Frontal cortex (tissue), 4 donors: ENCODE results near the gene P3H2. TPM values are rescaled to one million over a fixed set of nuclear protein-coding genes. Genes with fewer than 3 reads are reported as not detected.
"Not testable (repeated sequence)": the region's sequence is repeated elsewhere in the genome, so short reads cannot be mapped to it uniquely, and the experiment has no call there.

ENCODE experiments used
- DNase-seq, 2 donors: peaks; one replicate each; pipeline ENCODE4 v3.0.0; 2012; ENCODE audit warnings: low spot score in 2 of 2
- FAIRE-seq: peaks from 2 replicates; lab custom pipeline; 2012; peaks lifted over from hg19 to GRCh38; lab: Jason Lieb, UNC
- total RNA-seq: library from RNA; depleted of rRNA; stranded (reverse); fragments of >200 nt; gene quantifications from one replicate; pipeline ENCODE4 v1.2.3, GENCODE V29; 2014
- donor health status: control.
- donor health status: control.
- donor health status: control.

The P3H2 gene, protein sequence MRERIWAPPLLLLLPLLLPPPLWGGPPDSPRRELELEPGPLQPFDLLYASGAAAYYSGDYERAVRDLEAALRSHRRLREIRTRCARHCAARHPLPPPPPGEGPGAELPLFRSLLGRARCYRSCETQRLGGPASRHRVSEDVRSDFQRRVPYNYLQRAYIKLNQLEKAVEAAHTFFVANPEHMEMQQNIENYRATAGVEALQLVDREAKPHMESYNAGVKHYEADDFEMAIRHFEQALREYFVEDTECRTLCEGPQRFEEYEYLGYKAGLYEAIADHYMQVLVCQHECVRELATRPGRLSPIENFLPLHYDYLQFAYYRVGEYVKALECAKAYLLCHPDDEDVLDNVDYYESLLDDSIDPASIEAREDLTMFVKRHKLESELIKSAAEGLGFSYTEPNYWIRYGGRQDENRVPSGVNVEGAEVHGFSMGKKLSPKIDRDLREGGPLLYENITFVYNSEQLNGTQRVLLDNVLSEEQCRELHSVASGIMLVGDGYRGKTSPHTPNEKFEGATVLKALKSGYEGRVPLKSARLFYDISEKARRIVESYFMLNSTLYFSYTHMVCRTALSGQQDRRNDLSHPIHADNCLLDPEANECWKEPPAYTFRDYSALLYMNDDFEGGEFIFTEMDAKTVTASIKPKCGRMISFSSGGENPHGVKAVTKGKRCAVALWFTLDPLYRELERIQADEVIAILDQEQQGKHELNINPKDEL
- total RNA-seq: 2.4 TPM

DNA sequence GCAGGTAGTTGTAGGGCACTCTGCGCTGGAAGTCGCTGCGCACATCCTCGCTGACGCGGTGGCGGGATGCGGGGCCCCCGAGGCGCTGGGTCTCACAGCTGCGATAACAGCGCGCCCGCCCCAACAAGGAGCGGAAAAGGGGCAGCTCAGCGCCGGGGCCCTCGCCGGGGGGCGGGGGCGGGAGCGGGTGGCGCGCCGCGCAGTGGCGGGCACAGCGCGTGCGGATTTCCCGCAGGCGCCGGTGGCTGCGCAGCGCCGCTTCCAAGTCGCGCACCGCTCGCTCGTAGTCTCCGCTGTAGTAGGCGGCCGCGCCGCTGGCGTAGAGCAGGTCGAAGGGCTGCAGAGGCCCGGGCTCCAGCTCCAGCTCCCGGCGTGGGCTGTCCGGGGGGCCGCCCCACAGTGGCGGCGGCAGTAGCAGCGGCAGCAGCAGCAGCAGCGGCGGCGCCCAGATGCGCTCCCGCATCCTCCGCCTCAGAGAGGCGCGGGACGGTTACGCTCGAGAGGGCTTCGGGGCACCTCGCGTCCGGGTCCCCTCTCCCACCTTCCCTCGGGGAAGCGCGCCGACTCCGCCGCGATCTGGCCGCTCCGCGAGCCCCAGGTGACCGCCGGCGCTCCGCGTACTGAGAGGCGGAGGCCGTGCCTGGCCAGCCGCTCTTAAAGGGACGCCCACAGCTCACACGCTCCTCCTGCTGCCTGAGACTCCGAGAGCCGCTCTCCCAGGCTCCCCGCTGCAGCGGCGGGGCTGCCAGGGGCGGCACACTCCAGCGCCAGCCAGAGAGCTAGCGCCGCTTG lies at the start of gene P3H2:
Gene P3H2 (minus strand): TSS at position 629 of the 792 bp plus-strand sequence. CDS start 166 bp downstream, at position 463.
- FAIRE-seq (no peak), DNase-seq (peak; percentile 71 to 73)

DNA sequence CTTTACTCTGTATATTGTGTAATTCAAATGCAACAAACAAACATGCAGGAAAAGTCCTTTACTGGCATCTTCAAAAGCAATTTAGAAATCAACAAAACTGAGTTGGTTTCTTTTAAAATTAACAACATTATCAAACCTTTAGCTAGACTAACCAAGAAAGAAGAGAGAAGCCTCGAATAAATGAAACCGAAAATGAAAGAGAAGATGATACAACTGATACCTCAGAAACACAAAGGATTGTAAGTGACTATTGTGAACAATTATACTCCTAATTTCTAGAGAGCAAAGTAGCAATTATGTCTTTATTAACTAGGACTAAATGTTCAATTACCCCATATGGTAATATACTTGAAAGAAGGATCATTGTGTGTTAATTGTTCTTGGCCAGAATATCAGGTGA lies 49.2 kb upstream of the P3H2 start:
- DNase-seq (no peak), FAIRE-seq (no peak)

DNA sequence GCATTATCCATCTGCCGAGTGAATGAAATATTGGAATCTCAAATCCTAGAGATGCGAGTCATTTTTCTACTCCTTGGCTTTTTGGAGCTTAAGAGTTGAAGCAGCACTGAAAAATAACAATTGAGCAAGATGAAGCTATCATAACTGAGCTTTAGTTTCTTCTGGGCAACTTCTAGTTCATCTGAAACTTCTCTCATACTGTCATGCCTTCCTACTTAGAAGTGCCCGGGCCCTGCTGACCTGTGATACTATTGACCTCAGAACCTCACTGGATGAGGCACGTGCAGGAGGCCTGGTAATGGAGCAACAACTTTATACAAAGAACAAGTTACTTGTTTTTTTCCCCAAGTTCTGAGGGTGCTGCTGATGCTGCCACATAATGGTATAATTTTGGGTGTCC lies 48.5 kb upstream of the P3H2 start:
- FAIRE-seq (no peak), DNase-seq (no peak)

DNA sequence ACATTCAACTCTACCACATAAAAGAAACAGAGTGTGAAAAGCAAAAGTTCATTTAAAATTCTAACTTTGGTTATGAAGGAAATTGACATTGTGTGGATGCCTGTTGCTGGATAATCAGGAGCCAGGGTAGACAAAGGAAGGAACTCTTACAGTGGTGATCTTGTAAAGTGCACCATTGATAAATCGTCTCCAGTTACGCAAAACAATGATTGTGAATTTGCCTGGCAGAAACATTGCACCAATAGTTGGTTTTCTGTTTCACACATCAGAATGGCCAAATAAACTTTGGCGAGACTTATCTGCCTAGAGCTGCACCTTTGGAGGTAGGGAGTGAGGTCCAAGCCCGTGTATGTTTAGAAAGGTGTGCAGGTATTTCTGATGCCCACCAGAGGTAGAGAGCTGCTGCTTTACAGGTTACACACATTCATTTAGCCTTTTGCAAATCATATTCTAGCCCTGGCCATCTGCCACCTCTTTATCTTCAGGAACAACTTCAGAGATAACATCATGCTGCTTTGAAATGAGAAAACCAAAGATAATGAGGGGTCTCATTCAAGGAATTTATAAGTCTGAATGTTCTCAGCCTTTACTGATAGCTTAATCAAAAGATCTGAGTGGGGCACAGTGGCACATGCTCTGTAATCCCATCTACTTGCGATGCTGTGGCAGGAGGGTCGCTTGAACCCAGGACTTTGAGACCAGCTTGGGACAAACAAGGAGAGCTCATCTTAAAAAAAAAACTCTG lies 47.4 kb upstream of the P3H2 start:
- DNase-seq: no peak
- no peak for FAIRE-seq

DNA sequence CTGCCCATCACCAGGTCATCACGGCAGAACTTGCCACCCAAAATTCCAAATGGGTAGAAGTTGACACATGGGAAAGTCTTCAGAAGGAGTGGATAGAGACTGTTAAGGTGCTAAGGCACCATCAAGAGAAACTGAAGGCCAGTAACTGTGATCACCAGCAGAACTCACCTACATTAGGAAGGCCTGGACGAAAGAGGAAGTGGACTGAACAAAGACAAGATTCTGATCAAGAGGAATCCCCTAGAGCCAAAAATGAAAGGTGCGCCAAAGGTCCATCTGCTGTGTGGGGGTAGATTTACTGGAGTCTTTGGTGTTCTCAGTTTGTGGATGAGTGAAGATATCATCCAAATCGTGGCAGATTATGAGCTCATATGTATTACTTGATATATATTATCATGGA lies 46.3 kb upstream of the P3H2 start:
- FAIRE-seq: no peak

DNA sequence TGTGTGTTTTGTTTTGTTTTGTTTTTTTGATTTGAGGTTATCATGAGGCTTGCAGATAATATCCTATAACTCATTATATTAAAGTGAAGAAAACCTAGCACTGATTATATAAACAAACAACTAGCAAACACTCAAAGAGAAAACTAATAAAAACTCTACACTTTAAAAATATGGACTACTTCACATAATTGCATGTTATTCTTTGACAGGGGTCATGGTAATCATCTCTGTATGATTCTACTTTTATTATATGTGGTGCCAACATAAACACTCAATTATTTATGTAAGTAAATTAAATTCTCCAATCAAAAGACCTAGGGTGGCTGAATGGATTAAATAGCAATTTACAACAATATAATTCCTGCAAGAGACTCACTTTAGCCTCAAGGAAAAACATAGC lies 44.6 kb upstream of the P3H2 start:
- no peak for FAIRE-seq
- DNase-seq: no peak

More for the DNA sequence above, 46.3 kb upstream of the P3H2 start:
- no peak for DNase-seq

DNA sequence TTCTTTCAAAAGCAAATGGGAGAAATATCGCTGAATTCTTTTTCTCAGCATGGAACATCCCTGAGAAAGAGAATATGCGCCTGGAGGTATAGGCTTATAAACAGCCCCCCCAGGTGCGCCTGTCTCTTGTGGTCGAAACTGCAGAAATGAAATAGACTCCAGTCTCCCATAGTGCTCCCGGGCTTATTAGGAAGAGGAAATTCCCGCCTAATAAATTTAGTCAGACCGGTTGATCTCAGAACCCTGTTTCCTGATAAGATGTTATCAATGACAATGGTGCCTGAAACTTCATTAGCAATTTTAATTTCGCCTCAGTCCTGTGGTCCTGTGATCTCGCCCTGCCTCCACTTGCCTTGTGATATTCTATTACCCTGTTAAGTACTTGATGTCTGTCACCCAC lies 41.3 kb upstream of the P3H2 start:
- not testable (repeated sequence) for DNase-seq, FAIRE-seq

DNA sequence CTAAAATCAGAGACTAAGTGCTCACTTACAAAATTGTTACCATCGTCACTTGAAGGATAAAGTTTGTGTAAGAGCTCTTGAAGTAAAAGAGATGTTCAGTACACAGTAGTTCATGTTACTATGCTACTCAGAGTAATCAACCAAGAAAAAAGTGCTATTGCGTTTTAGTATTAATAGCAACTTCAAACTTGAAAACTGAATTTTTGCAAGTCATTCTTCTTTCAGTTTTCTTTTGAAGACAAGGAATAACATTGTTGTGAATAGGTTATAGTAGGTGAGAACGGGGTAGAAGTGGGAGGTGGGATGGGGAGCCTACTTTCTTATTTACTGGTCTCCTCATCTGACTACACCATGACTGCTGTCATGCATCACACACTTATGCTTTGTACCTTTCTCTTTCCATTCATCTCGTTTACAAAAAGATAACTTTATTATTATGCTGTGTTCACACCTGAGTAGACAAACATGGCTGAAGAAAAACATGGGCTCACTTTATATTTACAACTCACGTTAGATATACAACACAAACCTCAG lies 39.3 kb upstream of the P3H2 start:
- DNase-seq (no peak), FAIRE-seq (no peak)

DNA sequence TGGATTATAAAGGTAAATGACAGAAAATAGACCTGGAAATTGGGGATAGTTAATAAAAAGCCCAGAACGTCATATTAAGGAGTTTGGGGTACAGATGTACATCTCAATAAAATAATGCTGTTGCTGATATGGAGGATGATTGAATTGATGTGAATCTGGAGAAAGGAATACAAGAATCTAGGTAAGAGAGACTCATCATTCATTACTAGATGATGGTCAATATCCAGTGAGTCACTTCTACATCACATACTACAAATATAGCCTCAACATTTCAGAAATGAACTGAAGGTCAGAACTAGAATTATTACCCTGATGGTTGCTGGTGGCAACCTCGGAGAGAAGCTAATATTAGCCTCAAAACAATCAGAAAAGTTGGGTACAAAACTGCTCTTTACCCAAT lies 37.6 kb upstream of the P3H2 start:
- FAIRE-seq (no peak), DNase-seq (no peak)

DNA sequence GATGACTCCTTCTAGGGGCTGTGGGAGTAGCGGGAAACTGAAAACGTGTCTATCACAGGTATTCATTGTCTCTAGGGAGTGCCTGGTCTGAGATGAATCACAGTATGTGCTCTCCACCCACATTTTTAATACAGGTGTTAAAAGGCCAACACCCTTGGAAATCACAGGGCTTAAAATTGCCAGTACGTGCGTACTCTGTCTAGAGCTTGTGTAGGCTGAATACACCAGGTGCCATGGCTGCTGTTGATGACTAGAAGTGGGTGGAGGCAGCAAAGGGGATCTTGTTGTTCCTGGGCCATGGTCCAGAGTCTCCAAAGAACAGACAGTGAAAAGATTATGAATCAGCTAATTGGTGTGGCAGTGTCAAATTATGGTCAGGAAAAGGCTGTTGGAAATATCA lies 35.1 kb upstream of the P3H2 start:
- FAIRE-seq (no peak), DNase-seq (no peak)

DNA sequence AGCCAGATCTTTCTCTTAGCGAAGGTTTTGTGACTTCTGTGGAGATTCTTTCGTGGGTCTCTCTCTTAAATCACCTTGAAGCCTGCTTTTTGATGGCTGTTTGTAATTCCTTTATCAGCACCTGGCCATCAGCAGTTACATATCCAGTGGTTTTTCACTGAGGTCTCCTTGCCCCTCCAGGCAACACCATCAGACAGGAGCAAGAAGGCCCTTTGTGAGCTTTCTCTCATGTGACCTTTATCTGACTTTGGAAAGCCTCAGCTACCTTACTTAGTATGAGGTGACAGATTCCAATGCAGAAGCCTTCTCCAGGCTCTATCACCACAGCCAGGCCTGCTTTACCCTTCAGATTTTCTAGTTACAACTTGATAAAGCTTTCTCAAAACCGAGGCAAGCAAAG lies 30.0 kb upstream of the P3H2 start:
- DNase-seq (no peak), FAIRE-seq (no peak)

DNA sequence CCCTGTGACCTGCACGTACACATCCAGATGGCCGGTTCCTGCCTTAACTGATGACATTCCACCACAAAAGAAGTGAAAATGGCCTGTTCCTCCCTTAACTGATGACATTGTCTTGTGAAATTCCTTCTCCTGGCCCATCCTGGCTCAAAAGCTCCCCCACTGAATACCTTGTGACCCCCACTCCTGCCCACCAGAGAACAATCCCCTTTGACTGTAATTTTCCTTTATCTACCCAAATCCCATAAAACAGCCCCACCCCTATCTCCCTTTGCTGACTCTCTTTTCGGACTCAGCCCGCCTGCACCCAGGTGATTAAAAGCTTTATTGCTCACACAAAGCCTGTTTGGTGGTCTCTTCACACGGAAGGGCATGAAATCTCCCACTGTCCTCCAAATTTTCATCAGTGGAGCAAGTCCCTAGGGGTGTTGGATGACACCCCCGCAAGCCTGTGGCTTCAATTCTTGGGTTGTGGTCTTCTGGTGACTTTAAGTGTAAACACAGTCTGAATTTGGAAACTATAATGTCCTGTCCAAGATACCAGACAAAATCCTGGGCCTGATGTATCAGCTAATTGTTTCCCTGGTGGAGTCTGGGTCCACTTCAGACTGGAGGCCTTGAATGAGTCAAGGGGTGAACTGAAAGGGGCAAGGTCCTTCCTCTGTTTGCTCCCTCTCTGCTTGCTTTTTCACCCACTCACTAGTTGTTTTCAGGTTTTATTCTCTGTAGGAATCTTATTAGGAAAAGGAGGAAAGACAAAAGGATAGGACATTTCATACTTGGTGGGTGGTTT lies 29.3 kb upstream of the P3H2 start:
- DNase-seq, FAIRE-seq: not testable (repeated sequence)

DNA sequence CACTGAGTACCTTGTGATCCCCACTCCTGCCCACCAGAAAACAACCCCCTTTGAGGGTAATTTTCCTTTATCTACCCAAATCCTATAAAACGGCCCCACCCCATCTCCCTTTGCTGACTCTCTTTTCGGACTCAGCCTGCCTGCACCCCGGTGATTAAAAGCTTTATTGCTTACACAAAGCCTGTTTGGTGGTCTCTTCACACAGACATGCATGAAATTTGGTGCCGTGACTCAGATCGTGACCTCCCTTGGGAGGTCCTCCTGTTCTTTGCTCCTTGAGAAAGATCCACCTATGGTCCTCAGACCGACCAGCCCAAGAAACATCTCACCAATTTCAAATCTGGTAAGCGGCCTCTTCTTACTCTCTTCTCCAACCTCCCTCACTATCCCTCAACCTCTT lies 24.1 kb upstream of the P3H2 start:
- DNase-seq, FAIRE-seq: not testable (repeated sequence)

DNA sequence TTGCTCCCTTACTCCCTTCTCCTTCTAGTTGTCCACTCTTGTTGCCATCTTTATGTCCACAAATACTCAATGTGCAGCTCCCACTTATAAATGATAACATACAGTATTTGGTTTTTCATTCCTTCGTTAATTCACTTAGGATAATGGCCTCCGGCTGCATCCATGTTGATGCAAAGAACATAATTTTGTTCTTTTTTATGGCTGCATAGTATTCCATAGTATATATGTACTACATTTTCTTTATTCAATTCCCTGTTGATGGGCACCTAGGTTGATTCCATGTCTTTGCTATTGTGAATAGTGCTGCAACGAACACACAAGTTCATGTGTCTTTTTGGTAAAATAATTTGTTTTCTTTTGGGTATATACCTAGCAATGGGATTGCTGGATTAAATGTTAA lies 21.3 kb upstream of the P3H2 start:
- FAIRE-seq: no peak
- DNase-seq: no peak

DNA sequence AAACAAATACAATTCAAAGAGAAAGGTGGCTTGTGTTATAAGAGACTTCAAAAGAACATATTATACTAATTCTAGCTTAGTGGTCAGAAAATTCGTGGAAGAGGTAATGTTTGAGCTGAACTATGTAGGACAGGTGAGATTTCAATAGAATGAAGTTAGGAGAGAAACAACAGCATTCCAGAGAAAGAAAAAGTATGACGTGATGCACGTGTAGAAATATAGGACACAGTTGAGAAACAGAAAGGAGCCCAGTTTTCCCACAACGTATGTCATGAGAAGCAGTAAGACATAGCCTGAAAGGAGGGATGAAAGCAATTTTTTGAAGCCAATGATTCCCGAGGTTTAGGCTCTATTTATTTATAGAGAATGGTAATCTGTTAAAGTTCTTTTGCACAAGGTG lies 18.7 kb upstream of the P3H2 start:
- no peak for DNase-seq
- FAIRE-seq: no peak

DNA sequence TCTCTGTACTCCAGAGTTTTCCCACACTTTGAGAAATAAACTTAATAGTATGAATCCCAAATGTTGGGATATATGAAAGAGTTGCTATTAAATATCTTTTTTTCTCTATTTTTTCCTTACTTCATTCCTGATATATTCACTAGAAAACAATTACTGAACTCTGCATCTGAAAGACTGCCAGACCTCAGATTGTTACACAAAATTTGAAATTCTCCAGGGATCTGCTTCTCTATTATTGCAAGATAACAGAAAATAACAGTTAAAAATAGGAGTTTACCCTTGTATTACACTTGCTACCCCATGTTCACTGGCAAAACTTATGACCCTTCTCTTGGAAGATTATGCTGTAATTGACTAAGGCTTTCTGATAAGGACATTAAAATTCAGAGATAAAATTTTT lies 11.7 kb upstream of the P3H2 start:
- no peak for DNase-seq
- FAIRE-seq: no peak

DNA sequence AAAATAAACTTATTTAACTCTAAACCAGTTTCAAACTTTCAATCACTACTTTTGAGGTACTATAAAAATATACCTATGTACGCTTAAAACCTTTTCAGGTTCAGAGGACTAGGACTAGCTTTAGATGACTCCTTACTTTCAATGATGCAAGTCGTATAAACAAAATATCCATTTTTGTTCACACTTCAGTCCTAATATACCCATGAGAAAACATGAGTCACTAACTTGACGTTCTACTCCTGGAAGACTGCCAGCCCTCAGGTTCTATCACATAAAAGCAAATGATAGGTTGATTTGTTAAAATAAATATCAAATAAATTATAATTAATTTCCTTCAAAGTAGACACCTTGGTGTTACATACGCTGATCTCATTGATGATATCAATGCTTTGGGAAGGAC lies 10.6 kb upstream of the P3H2 start:
- no peak for FAIRE-seq
- no peak for DNase-seq

DNA sequence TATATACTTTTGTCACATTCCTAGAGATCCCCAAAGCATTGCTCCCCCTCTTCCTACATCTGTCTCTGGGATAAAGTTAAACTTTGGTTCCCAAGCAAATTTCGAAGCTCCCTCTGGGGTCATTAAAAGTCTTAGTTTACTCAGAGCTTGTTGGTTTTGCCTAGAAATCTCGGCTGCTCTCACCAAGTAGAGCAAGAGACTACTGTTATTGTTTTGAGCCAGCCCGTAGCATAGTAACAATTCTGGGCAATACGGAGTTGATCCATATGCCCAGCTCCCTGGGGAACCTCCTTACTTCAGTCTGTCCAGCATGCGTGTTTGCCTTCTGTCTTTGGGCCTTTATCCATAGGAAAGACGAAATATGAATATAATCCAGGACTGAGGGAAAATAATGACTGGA lies 10.0 kb upstream of the P3H2 start:
- DNase-seq (no peak), FAIRE-seq (no peak)

DNA sequence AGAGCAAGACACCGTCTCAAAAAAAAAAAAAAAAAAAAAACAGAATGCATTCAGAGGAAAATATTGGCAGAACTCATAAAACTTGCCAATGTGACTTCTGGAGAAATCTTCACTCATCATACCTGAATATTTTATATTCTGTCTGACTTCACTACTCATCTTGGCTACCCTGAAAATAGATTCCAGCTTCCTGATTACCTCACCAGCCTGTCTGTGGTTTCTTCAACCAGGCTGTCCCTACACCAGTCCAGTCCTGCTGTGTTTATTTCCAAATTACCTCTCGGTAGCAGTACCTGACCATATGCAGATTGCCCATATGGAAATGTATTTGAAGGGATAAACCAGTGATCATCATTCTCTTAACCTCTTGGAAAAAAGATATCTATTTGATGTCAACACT lies 9.3 kb upstream of the P3H2 start:
- no peak for FAIRE-seq

More for the DNA sequence above, 9.3 kb upstream of the P3H2 start:
- DNase-seq: no peak
